Measurements from ENCODE around the gene REELD1. TPM values are rescaled to one million over a fixed set of nuclear protein-coding genes. Genes with fewer than 3 reads are reported as not detected.

Gene REELD1
- total and polyA plus RNA-seq, 9 of the 15 experiments (the other 6 are each of a cell fraction or from before 2014, with no cell fraction given): not detected

- FAIRE-seq (no peak), ATAC-seq (no peak), DNase-seq (ENCODE audit: extremely low read depth in 1 of 4, low spot score in 3 of 4) (no peak)
- Histone ChIP-seq H3K36me3 (ENCODE audit: control insufficient read depth, insufficient read depth, low read length) (peaks cover 63% of the 10 kb centered on the region), H3K27me3 (ENCODE audit: control insufficient read depth in 2 of 2, insufficient read depth in 2 of 2, low read length in 2 of 2) (no peaks in the 10 kb centered on the region), H3K27ac (ENCODE audit: extremely low read depth, low read depth, low read length) (no peak overlapping the region), H3K9ac (ENCODE audit: insufficient read depth in 1 of 2, low read depth in 2 of 2, low read length in 2 of 2) (no peak overlapping the region), H3K9me3 (replicated peaks; ENCODE audit: control insufficient read depth, insufficient read depth, low read depth, low read length) (no peaks in the 10 kb centered on the region), H3K4me3 (no peak overlapping the region), H3K9me1 (ENCODE audit: control insufficient read depth, insufficient read depth, low read length) (no peaks in the 10 kb centered on the region), H3K4me2 (ENCODE audit: insufficient read depth, low read length) (no peak overlapping the region), H3K79me2 (ENCODE audit: control insufficient read depth, insufficient read depth, low read length) (peaks cover 10% of the 10 kb centered on the region; the same call in 2 of the 3 replicates), H2AFZ (ENCODE audit: low read depth, low read length) (no peak overlapping the region), H4K20me1 (replicated peaks; ENCODE audit: control insufficient read depth, insufficient read depth, low read length) (no peaks in the 10 kb centered on the region), H3K4me1 (replicated peaks in 1 of 2; ENCODE audit: control insufficient read depth in 2 of 2, insufficient read depth in 2 of 2, low read length in 2 of 2) (no peaks in the 10 kb centered on the region; a peak in 1 of 5 replicates)
- ChIA-PET POLR2A (no interaction called here), CTCF (ENCODE audit: low intra/inter-chr PET ratio) (no interaction called here)
- TF ChIP-seq ID3 (CRISPR knock-in tag; IDR thresholded peaks at IDR 0.05) (no peak), ID3 (tag; IDR thresholded peaks at IDR 0.05) (no peak), FOSL1 (tag; conservative IDR thresholded peaks at IDR 0.05) (no peak), CC2D1A (IDR thresholded peaks at IDR 0.05) (no peak), MECOM (CRISPR knock-in tag; IDR thresholded peaks at IDR 0.05) (no peak), NFIX (CRISPR knock-in tag; IDR thresholded peaks at IDR 0.05; ENCODE audit: low read depth) (no peak), ZFPM2 (CRISPR knock-in tag; IDR thresholded peaks at IDR 0.05) (no peak), HOMEZ (CRISPR knock-in tag; IDR thresholded peaks at IDR 0.05) (no peak)
- in situ Hi-C loops (cut with MboI): no loop called here
- intact Hi-C loops (cut with micrococcal nuclease): no loop called here
- 88% methylated on average over 4 of the region's 4 CpGs for WGBS (ENCODE audit: insufficient coverage, low coverage, missing lambda C conversion rate)
- no TSS peak for BruUV-seq (replicated peaks)
Observed at GRCh38 chr4:146186041-146186440, 28.3 kb upstream of the REELD1 start.

All from K562 (cell line).